ENCODE measurements around the gene MED1.

Gene MED1

GRCh38 chr17:39429600-39429999 lies 21.5 kb downstream of the MED1 start (continued):
- no peak for TF ChIP-seq ZEB2 (tag by site-specific recombination; IDR thresholded peaks at IDR 0.05)
- TF ChIP-seq ZNF274 (IDR thresholded peaks at IDR 0.05; ENCODE audit: low read length) = no peak
- no peak for TF ChIP-seq ZNF274 (tag by site-specific recombination; IDR thresholded peaks at IDR 0.05; ENCODE audit: borderline replicate concordance)
- no peak for TF ChIP-seq SETDB1 (IDR thresholded peaks at IDR 0.05; ENCODE audit: insufficient read length, low read length)
- TF ChIP-seq, protein P1, sequence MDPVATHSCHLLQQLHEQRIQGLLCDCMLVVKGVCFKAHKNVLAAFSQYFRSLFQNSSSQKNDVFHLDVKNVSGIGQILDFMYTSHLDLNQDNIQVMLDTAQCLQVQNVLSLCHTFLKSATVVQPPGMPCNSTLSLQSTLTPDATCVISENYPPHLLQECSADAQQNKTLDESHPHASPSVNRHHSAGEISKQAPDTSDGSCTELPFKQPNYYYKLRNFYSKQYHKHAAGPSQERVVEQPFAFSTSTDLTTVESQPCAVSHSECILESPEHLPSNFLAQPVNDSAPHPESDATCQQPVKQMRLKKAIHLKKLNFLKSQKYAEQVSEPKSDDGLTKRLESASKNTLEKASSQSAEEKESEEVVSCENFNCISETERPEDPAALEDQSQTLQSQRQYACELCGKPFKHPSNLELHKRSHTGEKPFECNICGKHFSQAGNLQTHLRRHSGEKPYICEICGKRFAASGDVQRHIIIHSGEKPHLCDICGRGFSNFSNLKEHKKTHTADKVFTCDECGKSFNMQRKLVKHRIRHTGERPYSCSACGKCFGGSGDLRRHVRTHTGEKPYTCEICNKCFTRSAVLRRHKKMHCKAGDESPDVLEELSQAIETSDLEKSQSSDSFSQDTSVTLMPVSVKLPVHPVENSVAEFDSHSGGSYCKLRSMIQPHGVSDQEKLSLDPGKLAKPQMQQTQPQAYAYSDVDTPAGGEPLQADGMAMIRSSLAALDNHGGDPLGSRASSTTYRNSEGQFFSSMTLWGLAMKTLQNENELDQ (tag by site-specific recombination; IDR thresholded peaks at IDR 0.05; ENCODE audit: low read depth) = no peak
- no peak for TF ChIP-seq SALL2 (tag by site-specific recombination; IDR thresholded peaks at IDR 0.05; ENCODE audit: borderline replicate concordance)
- TF ChIP-seq ZNF792 (tag by site-specific recombination; IDR thresholded peaks at IDR 0.05) = no peak
- TF ChIP-seq, protein P2, sequence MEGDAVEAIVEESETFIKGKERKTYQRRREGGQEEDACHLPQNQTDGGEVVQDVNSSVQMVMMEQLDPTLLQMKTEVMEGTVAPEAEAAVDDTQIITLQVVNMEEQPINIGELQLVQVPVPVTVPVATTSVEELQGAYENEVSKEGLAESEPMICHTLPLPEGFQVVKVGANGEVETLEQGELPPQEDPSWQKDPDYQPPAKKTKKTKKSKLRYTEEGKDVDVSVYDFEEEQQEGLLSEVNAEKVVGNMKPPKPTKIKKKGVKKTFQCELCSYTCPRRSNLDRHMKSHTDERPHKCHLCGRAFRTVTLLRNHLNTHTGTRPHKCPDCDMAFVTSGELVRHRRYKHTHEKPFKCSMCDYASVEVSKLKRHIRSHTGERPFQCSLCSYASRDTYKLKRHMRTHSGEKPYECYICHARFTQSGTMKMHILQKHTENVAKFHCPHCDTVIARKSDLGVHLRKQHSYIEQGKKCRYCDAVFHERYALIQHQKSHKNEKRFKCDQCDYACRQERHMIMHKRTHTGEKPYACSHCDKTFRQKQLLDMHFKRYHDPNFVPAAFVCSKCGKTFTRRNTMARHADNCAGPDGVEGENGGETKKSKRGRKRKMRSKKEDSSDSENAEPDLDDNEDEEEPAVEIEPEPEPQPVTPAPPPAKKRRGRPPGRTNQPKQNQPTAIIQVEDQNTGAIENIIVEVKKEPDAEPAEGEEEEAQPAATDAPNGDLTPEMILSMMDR (tag by site-specific recombination; IDR thresholded peaks at IDR 0.05) = no peak
- no peak for TF ChIP-seq ZFP3 (tag by site-specific recombination; IDR thresholded peaks at IDR 0.05; ENCODE audit: low read depth)
- TF ChIP-seq ZNF211 (tag by site-specific recombination; IDR thresholded peaks at IDR 0.05; ENCODE audit: low read depth) = no peak
- no peak for TF ChIP-seq ZFP37 (tag by site-specific recombination; IDR thresholded peaks at IDR 0.05)

- CTCF ChIA-PET = interaction anchor here (0.6 to 0.7 kb wide), 2 partner anchors 619 to 912 kb away, joined by 3 to 5 read pairs; no protein-coding TSS in a partner anchor
- H3K27ac ChIP-seq (ENCODE audit: extremely low read depth, low read depth, low read length) = no peak overlapping the region
- POLR2A ChIA-PET = interaction anchor here (0.6 to 1.9 kb wide), 3 partner anchors 13 to 94 kb away, joined by 3 to 4 read pairs (median 4); partner anchors contain the start of gene FBXL20
- H3K36me3 ChIP-seq (ENCODE audit: control insufficient read depth in 2 of 2, insufficient read depth in 1 of 2, low read length in 2 of 2) = peaks cover 86 to 96% of the 10 kb centered on the region in 2 experiments
- H3K4me1 ChIP-seq (ENCODE audit: control insufficient read depth, insufficient read depth, low read length) = no peaks in the 10 kb centered on the region
- TF ChIP-seq PRDM1 (tag by site-specific recombination; IDR thresholded peaks at IDR 0.05) = peak; percentile 67
- TF ChIP-seq HOXC10 (CRISPR knock-in tag; IDR thresholded peaks at IDR 0.05) = no peak
- no peak overlapping the region for H3K4me3 ChIP-seq (ENCODE audit: low read depth, low read length)
- H3K9me3 ChIP-seq (ENCODE audit: control insufficient read depth, insufficient read depth, low read depth, low read length) = no peaks in the 10 kb centered on the region
Observed at GRCh38 chr17:39416141-39416540, 34.9 kb downstream of the MED1 start.

DNA sequence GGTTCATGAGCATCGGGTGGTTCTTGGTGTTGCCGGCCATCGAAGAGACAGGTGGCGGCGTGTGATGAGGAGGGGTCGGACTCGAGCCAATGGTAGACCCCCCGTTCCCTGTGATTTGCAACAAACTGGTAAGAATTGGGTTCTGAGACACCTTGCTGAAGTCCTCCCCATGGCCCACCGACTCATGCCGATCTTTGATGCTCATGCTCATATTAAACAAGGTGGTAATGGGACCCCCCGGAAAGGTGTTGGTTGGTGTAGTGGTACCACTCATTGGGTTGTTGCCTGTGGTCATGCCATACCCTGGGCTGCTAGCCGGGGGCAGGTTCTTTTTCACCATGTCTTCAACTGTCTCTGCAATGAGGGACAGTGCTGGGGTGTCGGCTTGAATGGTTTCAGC lies 40.8 kb downstream of the MED1 start:
- no peak overlapping the region for H3K27ac ChIP-seq (ENCODE audit: extremely low read depth, low read depth, low read length)
- H3K4me3 ChIP-seq (ENCODE audit: low read depth, low read length) = no peak overlapping the region
- no peaks in the 10 kb centered on the region for H3K4me1 ChIP-seq (ENCODE audit: control insufficient read depth, insufficient read depth, low read length)
- TF ChIP-seq ZBTB8A (tag by site-specific recombination; IDR thresholded peaks at IDR 0.05) (no peak), ZSCAN16 (tag by site-specific recombination; IDR thresholded peaks at IDR 0.05) (no peak), ZNF510 (tag by site-specific recombination; IDR thresholded peaks at IDR 0.05; ENCODE audit: insufficient replicate concordance) (no peak), ZNF626 (tag by site-specific recombination; IDR thresholded peaks at IDR 0.05) (no peak), ZNF239 (tag by site-specific recombination; IDR thresholded peaks at IDR 0.05) (no peak), SETDB1 (IDR thresholded peaks at IDR 0.05; ENCODE audit: insufficient read length, low read length) (no peak)
- POLR2A ChIA-PET = interaction anchor here (1.0 kb wide), 1 partner anchor 9 kb away, joined by 5 read pairs; the partner anchor contains the start of gene FBXL20
- no peaks in the 10 kb centered on the region for H3K9me3 ChIP-seq (ENCODE audit: control insufficient read depth, insufficient read depth, low read depth, low read length)
- CTCF ChIA-PET = no interaction called here
- H3K36me3 ChIP-seq (ENCODE audit: control insufficient read depth in 2 of 2, insufficient read depth in 1 of 2, low read length in 2 of 2) = peaks cover 74 to 88% of the 10 kb centered on the region in 2 experiments

Measured in HEK293 (cell line).